Stimulated activated naive CD4-positive, alpha-beta T cell (primary cell): ENCODE results near the gene GAMT.
A peak's percentile ranks its signal among the peaks of the same experiment; 100 is the strongest.

Source experiments
- DNase-seq, 6 experiments: peaks; one replicate each; lab custom pipeline; 2025; lab: John Stamatoyannopoulos, UW

Gene GAMT

GRCh38 chr19:1400281-1401137 is 833 bp downstream of the GAMT start:
- DNase-seq = peak in 1 of 6 experiments; percentile 18

GRCh38 chr19:1399745-1400144 is 1.6 kb downstream of the GAMT start:
- DNase-seq = no peak

- no peak for DNase-seq
Measured at GRCh38 chr19:1399079-1399478, 2.3 kb downstream of the GAMT start.

GRCh38 chr19:1397838-1398237 is 3.5 kb downstream of the GAMT start:
- DNase-seq = no peak

GRCh38 chr19:1396768-1397679 is 4.3 kb downstream of the GAMT start:
- no peak for DNase-seq

- no peak for DNase-seq
Measured at GRCh38 chr19:1396019-1396767, 5.1 kb downstream of the GAMT start.

- no peak for DNase-seq
Measured at GRCh38 chr19:1395194-1396018, 5.9 kb downstream of the GAMT start.

- DNase-seq = no peak
Measured at GRCh38 chr19:1394252-1395193, 6.8 kb downstream of the GAMT start.

GRCh38 chr19:1393841-1394240 is 7.5 kb downstream of the GAMT start:
- DNase-seq = no peak

GRCh38 chr19:1392939-1393530 is 8.3 kb downstream of the GAMT start:
- no peak for DNase-seq

GRCh38 chr19:1392407-1392806 is 8.9 kb downstream of the GAMT start:
- no peak for DNase-seq

GRCh38 chr19:1390890-1391423 is 10.4 kb downstream of the GAMT start:
- no peak for DNase-seq

GRCh38 chr19:1389033-1389940 is 12.1 kb downstream of the GAMT start:
- no peak for DNase-seq

- DNase-seq = no peak
Measured at GRCh38 chr19:1388637-1389026, 12.7 kb downstream of the GAMT start.

GRCh38 chr19:1387684-1388636 is 13.4 kb downstream of the GAMT start:
- no peak for DNase-seq

GRCh38 chr19:1386945-1387683 is 14.2 kb downstream of the GAMT start:
- no peak for DNase-seq

GRCh38 chr19:1385816-1386215 is 15.5 kb downstream of the GAMT start:
- no peak for DNase-seq
